GM19023 (cell line): ENCODE data around the gene IBSP.

Experiments used
- ATAC-seq: cut with Tn5 transposase; IDR thresholded peaks from one replicate; pipeline ENCODE4 v1.9.1; 2021; ENCODE audit warnings: mild to moderate bottlenecking, moderate library complexity; ENCODE audit not compliant: unreplicated experiment

IBSP gene

GRCh38 chr4:87799301-87800113 is at the start of gene IBSP:
Gene IBSP, plus strand, starts transcription at chr4:87799554. Its CDS starts 2,808 bp downstream, at chr4:87802362.
- no peak for ATAC-seq

GRCh38 chr4:87749883-87750282 is 49.5 kb upstream of the IBSP start:
- no peak for ATAC-seq

GRCh38 chr4:87758270-87758669 is 41.1 kb upstream of the IBSP start:
- ATAC-seq = no peak

- no peak for ATAC-seq
These were observed 37.0 kb upstream of the IBSP start for GRCh38 chr4:87762311-87762710.

DNA sequence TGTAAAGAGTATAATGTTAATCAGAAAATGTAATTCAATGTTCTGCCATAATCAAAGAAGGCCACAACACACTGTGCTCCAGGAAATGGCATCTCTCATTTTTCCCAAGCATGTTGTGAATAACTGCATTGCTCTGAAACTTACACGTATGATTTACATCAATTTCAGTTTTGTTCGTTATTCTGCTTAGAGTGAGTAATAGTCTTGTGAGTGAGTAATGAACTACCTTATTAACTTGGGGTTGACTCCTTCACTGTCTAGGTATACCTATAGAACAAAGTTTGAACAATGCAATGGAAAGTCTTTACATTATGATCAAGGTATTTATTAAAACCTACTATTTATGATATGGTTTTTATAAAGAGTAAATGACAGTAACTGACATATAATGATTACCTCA is 17.8 kb upstream of the IBSP start:
- no peak for ATAC-seq

DNA sequence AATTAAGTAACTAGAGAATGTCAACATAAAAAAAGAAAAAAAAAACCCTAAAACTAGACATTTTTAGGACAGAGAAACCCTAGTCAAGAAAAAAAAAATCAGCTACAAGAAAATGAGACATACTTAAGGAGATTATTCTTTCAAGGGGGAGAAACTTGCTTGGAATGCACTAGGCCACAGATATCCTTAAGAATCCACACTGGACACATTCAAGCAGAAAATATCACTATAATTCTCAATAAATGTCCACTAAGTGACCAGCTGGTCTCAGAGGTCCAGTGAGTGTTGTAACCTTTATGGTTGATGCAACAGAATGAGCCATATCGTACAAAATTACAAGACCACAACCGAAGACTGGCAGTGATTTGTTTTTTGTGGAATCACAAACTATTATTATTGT is 15.6 kb upstream of the IBSP start:
- ATAC-seq = no peak

DNA sequence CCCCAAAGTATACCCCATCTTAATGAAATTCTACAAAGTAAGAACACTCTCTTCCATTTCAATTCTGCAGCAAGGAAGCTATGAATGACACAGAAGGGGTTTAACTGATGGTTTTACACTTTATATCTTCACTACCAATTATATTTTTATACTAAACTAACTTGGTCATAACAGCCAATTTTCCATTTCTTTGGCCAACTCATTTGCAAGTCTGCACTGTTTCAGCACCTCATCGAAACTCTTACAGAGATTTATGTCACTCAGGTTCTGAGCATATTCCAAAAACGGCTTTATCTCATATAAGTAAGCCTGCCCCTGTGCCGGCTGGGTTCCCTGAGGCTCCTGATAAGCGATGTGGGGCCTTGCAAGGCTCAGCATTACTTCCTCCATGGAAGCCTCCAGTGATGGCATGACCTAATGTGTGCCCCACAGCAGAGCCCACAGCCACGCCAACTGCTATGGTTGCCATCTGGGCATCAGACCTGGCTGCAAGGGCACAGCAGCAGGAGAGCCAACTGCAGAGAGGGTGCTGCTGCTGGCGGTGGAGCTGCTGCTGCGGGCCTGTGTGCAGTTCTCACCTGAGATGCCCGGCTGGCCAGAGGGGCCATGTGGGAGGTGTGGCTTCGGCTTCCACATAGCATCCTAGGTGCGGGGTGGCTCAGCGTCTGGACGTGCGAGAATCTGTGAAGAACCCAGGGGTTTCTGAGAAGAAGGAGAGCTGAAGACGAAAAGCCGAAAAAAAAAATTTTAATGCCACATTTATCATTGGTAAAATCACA is 13.4 kb upstream of the IBSP start:
- ATAC-seq = no peak

DNA sequence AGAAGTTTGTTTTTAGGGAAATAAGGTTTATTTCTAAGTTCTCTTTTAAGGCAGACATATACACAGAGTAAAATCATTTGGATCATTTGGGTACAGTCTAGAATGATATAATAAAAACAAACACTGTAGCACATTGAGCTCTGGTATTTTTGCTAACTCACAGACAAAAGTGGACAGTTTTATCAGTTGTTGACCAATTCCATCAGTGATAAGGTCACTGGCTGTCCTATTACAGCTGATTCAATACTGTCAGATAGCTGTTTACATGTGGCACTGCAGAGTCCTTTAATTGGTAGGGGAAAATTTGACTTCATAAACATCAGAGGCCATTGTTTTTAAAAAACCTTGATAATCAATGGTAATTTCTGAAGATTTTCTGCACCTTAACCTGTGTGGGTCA is 3.5 kb downstream of the IBSP start:
- ATAC-seq = no peak

DNA sequence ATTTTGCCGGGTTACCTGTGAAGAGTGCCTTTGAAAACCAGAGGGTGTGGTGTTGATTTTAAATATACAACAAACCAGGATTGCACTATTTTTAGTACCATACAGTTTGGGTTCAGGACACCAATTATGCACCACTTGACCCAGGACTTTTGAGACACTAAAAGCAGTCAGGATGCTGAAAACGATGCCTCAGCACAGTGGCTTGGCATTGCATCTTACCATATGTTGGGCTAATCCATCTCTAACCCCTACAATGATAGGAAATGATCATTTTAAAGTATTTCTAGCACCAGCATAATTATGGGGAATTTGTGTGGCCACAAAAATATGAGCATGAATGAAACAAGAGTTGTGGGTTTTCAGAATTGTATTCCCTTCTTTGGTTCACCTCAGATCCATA is 4.1 kb downstream of the IBSP start:
- ATAC-seq = no peak

GRCh38 chr4:87804871-87805270 is 5.5 kb downstream of the IBSP start:
- ATAC-seq = no peak

GRCh38 chr4:87805971-87806370 is 6.6 kb downstream of the IBSP start:
- ATAC-seq = no peak

- ATAC-seq = no peak
These were observed 7.2 kb downstream of the IBSP start for GRCh38 chr4:87806520-87806919.

DNA sequence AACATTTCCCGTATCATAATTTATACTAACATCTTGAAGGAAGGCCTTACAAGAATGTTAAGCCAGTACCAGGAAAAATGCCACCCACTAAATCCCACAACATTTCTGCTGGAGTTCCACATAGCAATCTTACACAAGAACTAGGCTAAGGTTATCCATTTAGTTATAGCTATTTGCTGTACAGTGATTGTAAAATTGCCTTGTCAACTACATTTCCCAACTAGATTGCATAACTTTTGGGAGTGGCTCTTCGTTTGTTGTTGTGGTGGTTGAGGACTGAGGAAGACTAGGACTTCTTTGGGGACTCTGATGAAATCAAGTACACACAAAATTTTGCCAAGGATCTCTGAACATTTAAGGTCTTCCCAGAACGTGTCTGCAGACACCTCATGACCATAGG is 8.0 kb downstream of the IBSP start:
- ATAC-seq = no peak

DNA sequence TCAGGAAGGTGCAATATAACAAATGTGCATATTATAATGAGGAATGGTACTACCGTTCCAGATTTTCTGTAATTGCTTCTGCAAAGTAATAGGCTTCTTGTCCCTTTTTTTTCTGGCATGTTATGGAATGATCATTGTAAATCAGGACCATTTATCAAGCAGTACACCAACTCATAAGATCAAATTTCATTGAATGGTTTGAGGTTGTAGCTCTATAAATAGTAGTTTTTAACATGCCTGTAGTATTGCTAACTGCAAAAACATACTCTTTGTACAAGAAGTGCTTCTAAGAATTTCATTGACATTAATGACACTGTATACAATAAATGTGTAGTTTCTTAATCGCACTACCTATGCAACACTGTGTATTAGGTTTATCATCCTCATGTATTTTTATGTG is 12.6 kb downstream of the IBSP start:
- no peak for ATAC-seq

DNA sequence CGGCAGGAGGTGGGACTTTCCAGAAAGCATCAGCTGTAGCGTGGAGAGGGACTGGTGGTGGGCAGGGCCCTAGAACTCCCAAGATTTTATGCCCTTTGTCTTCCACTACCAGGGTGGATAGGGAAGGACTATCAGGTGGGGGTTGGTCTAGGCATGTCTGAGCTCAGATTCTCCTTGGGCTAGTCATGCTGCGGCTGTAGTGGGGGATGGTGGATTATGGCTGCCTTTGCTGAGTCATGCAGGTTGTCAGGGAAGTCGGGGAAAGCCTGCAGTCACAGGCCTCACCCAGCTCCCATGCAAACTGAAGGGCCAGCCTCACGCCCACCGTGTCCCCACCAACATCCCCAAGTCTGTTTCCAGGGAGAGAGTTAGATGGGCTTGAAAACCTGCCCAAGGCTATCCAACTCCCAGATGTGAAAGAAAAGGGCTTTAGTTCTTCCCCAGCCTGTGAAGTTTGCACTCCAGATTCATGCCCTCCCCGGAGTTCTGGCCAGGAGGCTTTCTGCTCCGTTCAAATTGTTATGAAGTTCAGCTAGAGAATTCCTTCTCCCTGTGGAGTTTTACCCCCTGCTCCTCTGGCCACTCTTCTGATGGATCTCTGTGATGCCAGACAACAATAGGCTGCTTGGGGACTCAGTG is 20.0 kb downstream of the IBSP start:
- ATAC-seq = no peak

DNA sequence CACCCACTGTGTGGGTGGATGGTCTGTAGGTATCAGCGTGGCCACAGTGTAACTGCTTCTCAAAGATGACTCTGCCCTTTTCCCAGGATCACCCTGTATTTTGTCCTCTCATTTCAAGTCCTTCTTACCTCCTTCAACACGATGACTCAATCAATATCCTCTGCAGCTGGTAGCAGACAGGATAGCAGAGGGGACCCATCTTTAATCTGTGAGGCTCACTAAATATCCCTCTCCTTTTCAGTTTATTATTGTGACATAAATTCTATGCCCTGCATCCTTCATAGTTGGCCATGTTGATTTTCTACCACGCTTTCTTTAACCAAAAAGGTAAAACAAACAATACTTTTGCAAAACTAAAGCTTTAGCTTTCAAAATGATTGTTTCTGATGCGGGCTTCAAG is 23.8 kb downstream of the IBSP start:
- ATAC-seq = no peak

- ATAC-seq = no peak
These were observed 24.4 kb downstream of the IBSP start for GRCh38 chr4:87823724-87824123.

- no peak for ATAC-seq
These were observed 25.0 kb downstream of the IBSP start for GRCh38 chr4:87824352-87824751.

DNA sequence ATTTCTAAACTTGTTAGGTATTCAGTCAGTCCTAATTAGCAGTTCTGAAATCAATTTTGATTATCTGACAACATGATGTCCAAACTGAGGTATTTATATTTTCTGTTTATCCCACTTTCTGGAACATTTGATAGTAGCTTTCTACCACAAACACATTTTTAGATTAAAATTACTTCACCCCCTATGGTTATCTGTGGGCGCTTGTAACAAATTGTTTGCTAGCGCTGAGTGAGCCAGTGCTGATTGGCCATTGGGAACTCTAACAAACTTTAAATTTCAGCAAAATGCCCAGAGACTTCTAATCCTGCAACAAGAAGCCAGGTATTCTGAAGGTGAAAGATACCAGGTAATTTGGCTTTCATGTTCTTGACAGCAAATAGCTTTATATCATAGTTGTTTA is 33.3 kb downstream of the IBSP start, which contains the start of gene MEPE:
Gene MEPE (plus strand): TSS at position 301 of the 400 bp plus-strand sequence. CDS start 1,746 bp downstream, outside the sequence.
- no peak for ATAC-seq

DNA sequence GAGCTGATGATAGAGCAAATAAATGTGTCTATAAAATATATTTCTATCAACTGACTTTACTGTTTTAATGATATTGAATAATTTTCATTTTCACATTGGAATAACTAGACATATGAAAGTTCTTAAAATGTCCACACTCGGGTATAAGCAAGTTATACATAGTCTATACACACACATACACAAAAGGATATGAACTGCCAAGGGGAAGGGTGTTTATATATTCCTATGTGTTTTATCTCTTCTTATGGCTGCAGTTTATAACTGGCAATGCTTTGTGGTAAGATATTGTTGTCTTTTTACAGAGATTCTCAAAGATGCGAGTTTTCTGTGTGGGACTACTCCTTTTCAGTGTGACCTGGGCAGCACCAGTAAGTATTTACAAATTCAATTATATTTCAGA is 35.0 kb downstream of the IBSP start:
- ATAC-seq = no peak

GRCh38 chr4:87835197-87835596 is 35.8 kb downstream of the IBSP start:
- no peak for ATAC-seq

DNA sequence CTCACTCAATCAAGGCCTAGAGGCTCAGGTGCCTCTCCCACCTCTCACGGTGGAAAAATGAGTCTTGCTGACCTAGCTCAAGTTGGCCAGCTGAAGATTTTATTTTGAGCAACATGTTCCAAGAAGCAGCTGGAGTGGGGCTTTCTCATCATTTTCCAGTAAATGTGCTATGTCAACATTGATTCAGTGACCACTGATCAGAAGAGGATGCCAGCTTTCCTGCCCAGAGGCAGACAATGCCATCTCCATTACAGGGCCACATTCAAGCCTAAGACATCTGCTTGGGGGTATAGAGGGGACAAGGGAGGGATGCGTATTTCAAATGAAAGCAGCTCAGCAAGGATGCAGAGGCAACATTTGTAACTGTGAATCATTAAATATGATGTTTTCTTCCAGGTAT is 36.4 kb downstream of the IBSP start:
- ATAC-seq = no peak
